Gastrocnemius medialis (tissue), 4 donors: ENCODE data around the gene DYNC2H1.

Source experiments
- CTCF ChIP-seq, 5 experiments: fragments of 450-650 bp in 3 of 5; fragments of 200-600 bp in 2 of 5; sonication (generic) in 2 of 5; IDR thresholded peaks in 4 of 5; conservative IDR thresholded peaks in 1 of 5; 1 replicate in 4 of 5; 2 replicates in 1 of 5; pipeline ENCODE4 v1.5.1; 2016 to 2019; ENCODE audit warnings: antibody characterized with exemption in 5 of 5, mild to moderate bottlenecking in 3 of 5, moderate library complexity in 3 of 5
- POLR2A ChIP-seq, 2 donors: fragments of 450-650 bp; IDR thresholded peaks; one replicate each; pipeline ENCODE4 v1.6.1; 2017; ENCODE audit warnings: antibody characterized with exemption in 2 of 2, mild to moderate bottlenecking in 2 of 2, moderate library complexity in 2 of 2

- TF ChIP-seq CTCF (IDR thresholded peaks at IDR 0.05 in 4 of 5, conservative IDR thresholded peaks at IDR 0.05 in 1 of 5) (no peak), POLR2A (IDR thresholded peaks at IDR 0.05) (no peak)
Observed at GRCh38 chr11:103070142-103070541, 39.1 kb upstream of the DYNC2H1 start.
